ENCODE measurements around the gene PATJ.

- TF ChIP-seq CTCF (IDR thresholded peaks at IDR 0.05) (no peak), POLR2AphosphoS5 (IDR thresholded peaks at IDR 0.05) (peak in 1 of 3 donors; percentile 3), EP300 (IDR thresholded peaks at IDR 0.05) (no peak), POLR2A (IDR thresholded peaks at IDR 0.05) (no peak)
Measured at GRCh38 chr1:61742620-61743430, 545 bp downstream of the PATJ start.

Measured in stomach (tissue), 4 donors.